Measurements from ENCODE around the gene LCP2. TPM values are rescaled to one million over a fixed set of nuclear protein-coding genes. Genes with fewer than 3 reads are reported as not detected.

LCP2 gene
- total RNA-seq, 1 experiment from 2014 or later: 0.61 TPM

- TF ChIP-seq POLR2AphosphoS5 (IDR thresholded peaks at IDR 0.05; ENCODE audit: low read depth, low read length): no peak
Observed at GRCh38 chr5:170312301-170312595, 14.7 kb upstream of the LCP2 start (continued).

GRCh38 chr5:170311511-170312300 lies 14.1 kb upstream of the LCP2 start:
- Histone ChIP-seq H4K20me1 (ENCODE audit: insufficient read depth) (no peaks in the 10 kb centered on the region), H3K4me2 (ENCODE audit: low read length) (no peak overlapping the region), H3K9me2 (ENCODE audit: insufficient read depth) (no peaks in the 10 kb centered on the region), H3K79me2 (ENCODE audit: insufficient read depth, low read length) (no peaks in the 10 kb centered on the region), H2AFZ (ENCODE audit: low read depth, low read length, poor library complexity, severe bottlenecking) (no peak overlapping the region), H3K9me3 (ENCODE audit: control insufficient read depth in 1 of 2, insufficient read depth in 1 of 2, low read depth in 1 of 2, low read length in 2 of 2) (no peaks in the 10 kb centered on the region), H3K27ac (ENCODE audit: low read depth, low read length) (no peak overlapping the region), H3K9ac (ENCODE audit: low read length) (no peak overlapping the region), H3K4me1 (ENCODE audit: control insufficient read depth in 1 of 2, insufficient read depth in 2 of 2, low read length in 2 of 2) (no peaks in the 10 kb centered on the region), H3K36me3 (ENCODE audit: control insufficient read depth in 1 of 2, insufficient read depth in 2 of 2, low read length in 2 of 2) (no peaks in the 10 kb centered on the region), H3K4me3 (replicated peaks in 1 of 2; ENCODE audit: low read depth in 1 of 2, low read length in 2 of 2) (no peak overlapping the region), H3K27me3 (ENCODE audit: insufficient read depth, low read length) (peaks cover 46% of the 10 kb centered on the region)
- BruUV-seq (replicated peaks): no TSS peak
- ChIA-PET POLR2A (no interaction called here), RAD21 (ENCODE audit: low non-redundant PET in 1 of 2, low total read pairs in 2 of 2, uncharacterized antibody in 2 of 2, unreplicated experiment in 2 of 2) (no interaction called here), CTCF (no interaction called here)
- DNase-seq (ENCODE audit: low read depth, low spot score): no peak
- intact Hi-C loops (cut with micrococcal nuclease): no loop called here
- TF ChIP-seq SIN3A (IDR thresholded peaks at IDR 0.05; ENCODE audit: low read depth) (no peak), EZH2 (IDR thresholded peaks at IDR 0.05) (no peak), JUND (IDR thresholded peaks at IDR 0.05) (no peak), YY1 (IDR thresholded peaks at IDR 0.05; ENCODE audit: extremely low read depth, insufficient replicate concordance, low read depth, low read length) (no peak), CEBPB (IDR thresholded peaks at IDR 0.05; ENCODE audit: low read depth) (no peak), POLR2AphosphoS5 (IDR thresholded peaks at IDR 0.05; ENCODE audit: low read depth, low read length) (no peak), CTCF (IDR thresholded peaks at IDR 0.05 in 2 of 3, conservative IDR thresholded peaks at IDR 0.05 in 1 of 3; ENCODE audit: borderline replicate concordance in 1 of 3, insufficient read depth in 1 of 3, low read depth in 2 of 3, low read length in 2 of 3) (no peak), FOSL1 (IDR thresholded peaks at IDR 0.05; ENCODE audit: low read depth) (no peak), REST (IDR thresholded peaks at IDR 0.05; ENCODE audit: low read depth) (no peak), ZFX (IDR thresholded peaks at IDR 0.05) (no peak), ATF3 (IDR thresholded peaks at IDR 0.05) (no peak), ZBTB33 (IDR thresholded peaks at IDR 0.05; ENCODE audit: extremely low read depth, insufficient replicate concordance, low read length) (no peak), POLR2A (IDR thresholded peaks at IDR 0.05; ENCODE audit: borderline replicate concordance, extremely low read depth, insufficient read depth, insufficient read length) (no peak), EGR1 (IDR thresholded peaks at IDR 0.05; ENCODE audit: low read depth) (no peak), RAD21 (IDR thresholded peaks at IDR 0.05; ENCODE audit: low read depth) (no peak), ZNF274 (IDR thresholded peaks at IDR 0.05; ENCODE audit: low read depth, low read length) (no peak), EZH2phosphoT487 (IDR thresholded peaks at IDR 0.05; ENCODE audit: borderline replicate concordance) (no peak)
- ATAC-seq: no peak
